AG04450 (cell line): ENCODE data around the gene LIN7B. TPM values are rescaled to one million over a fixed set of nuclear protein-coding genes. Genes with fewer than 3 reads are reported as not detected.

Source experiments
- CTCF ChIA-PET: fragments of 300-600, 350-600 bp; formaldehyde crosslinking; extraction: SDS; loops from one replicate; lab custom pipeline; 2022; ENCODE audit warnings: antibody characterized with exemption, inconsistent platforms; lab: Charles Lee
- POLR2A ChIA-PET: fragments of 350-600 bp; formaldehyde crosslinking; extraction: SDS; loops from one replicate; lab custom pipeline; 2021; ENCODE audit warnings: antibody characterized with exemption, inconsistent platforms; lab: Yijun Ruan, JAX
- DNase-seq: peaks from one replicate; pipeline ENCODE4 v3.0.0-alpha.2; 2011; ENCODE audit warnings: low read depth, low spot score
- H3K27ac ChIP-seq: one replicate; pipeline ENCODE4 v1.5.1; 2012; ENCODE audit warnings: low read depth, low read length, control low read depth
- H3K27me3 ChIP-seq: one replicate; pipeline ENCODE4 v1.6.0; 2012; ENCODE audit warnings: low read length; ENCODE audit not compliant: control insufficient read depth, insufficient read depth
- H3K4me3 ChIP-seq: 2 replicates; pipeline ENCODE4 v1.5.1; 2011; ENCODE audit warnings: mild to moderate bottlenecking, low read depth, low read length, control low read depth
- H3K9me3 ChIP-seq: 2 replicates; pipeline ENCODE4 v1.5.1; 2012; ENCODE audit warnings: low read length; ENCODE audit not compliant: control insufficient read depth, insufficient read depth
- polyA plus RNA-seq: library from polyadenylated mRNA; depleted of rRNA; stranded (reverse); fragments of >200 nt; gene quantifications from 2 replicates; pipeline ENCODE4 v1.2.3, GENCODE V29; 2011
- TF ChIP-seq, protein P1 (sequence below): IDR thresholded peaks from 2 replicates; pipeline ENCODE4 v1.5.1; 2011; ENCODE audit warnings: low read depth, low read length, control low read depth, inconsistent platforms

Gene LIN7B
- polyA plus RNA-seq, 1 experiment: 4.2 TPM

GRCh38 chr19:49129238-49129583, 15.0 kb downstream of the LIN7B start:
- Histone ChIP-seq H3K27ac (no peak overlapping the region), H3K27me3 (peaks cover 5% of the 10 kb centered on the region), H3K9me3 (peaks cover 4% of the 10 kb centered on the region; the same call in 1 of the 2 replicates), H3K4me3 (no peak overlapping the region)
- TF ChIP-seq, protein P1, sequence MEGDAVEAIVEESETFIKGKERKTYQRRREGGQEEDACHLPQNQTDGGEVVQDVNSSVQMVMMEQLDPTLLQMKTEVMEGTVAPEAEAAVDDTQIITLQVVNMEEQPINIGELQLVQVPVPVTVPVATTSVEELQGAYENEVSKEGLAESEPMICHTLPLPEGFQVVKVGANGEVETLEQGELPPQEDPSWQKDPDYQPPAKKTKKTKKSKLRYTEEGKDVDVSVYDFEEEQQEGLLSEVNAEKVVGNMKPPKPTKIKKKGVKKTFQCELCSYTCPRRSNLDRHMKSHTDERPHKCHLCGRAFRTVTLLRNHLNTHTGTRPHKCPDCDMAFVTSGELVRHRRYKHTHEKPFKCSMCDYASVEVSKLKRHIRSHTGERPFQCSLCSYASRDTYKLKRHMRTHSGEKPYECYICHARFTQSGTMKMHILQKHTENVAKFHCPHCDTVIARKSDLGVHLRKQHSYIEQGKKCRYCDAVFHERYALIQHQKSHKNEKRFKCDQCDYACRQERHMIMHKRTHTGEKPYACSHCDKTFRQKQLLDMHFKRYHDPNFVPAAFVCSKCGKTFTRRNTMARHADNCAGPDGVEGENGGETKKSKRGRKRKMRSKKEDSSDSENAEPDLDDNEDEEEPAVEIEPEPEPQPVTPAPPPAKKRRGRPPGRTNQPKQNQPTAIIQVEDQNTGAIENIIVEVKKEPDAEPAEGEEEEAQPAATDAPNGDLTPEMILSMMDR: no peak
- POLR2A ChIA-PET: no interaction called here
- CTCF ChIA-PET: interaction anchor here (0.5 to 2.1 kb wide), 2 partner anchors 10 to 31 kb away, joined by 5 to 7 read pairs; no protein-coding TSS in a partner anchor
- no peak for DNase-seq

GRCh38 chr19:49130325-49130724, 16.2 kb downstream of the LIN7B start:
- Histone ChIP-seq H3K4me3 (no peak overlapping the region), H3K27ac (no peak overlapping the region), H3K9me3 (peaks cover 4% of the 10 kb centered on the region; the same call in 1 of the 2 replicates), H3K27me3 (peaks cover 5% of the 10 kb centered on the region)
- ChIA-PET POLR2A (no interaction called here), CTCF (interaction anchor here (0.6 to 2.1 kb wide), 2 partner anchors 33 to 112 kb away, joined by 5 to 7 read pairs; no protein-coding TSS in a partner anchor)
- TF ChIP-seq, protein P1: no peak
- no peak for DNase-seq

DNA sequence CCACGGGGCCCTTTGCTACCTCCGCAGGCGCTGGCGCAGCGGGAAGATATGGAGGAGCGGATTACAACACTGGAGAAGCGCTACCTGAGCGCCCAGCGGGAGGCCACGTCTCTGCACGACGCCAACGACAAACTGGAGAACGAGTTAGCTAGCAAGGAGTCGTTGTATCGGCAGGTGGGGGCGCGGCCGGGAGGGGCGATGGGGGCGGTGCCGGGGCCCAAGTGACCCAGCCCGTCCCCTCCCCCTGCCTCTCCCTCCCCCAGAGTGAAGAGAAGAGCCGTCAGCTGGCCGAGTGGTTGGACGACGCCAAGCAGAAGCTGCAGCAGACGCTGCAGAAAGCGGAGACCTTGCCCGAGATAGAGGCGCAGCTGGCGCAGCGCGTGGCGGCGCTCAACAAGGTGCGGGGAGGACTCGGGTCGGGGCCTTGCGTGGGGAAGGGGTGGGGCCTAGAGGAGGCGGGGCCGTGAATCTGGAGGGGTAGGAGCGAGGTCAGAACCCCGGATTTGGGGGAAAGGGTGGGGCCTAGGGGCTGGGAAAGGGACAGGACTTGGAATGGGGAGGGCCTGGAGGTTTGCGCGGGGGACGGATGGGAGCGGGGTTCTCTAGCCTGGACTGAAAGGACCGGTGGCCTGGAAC, 18.9 kb downstream of the LIN7B start:
- CTCF ChIA-PET: interaction anchor here (0.6 to 3.0 kb wide), 4 partner anchors 10 to 66 kb away, joined by 3 to 17 read pairs (median 8); no protein-coding TSS in a partner anchor
- Histone ChIP-seq H3K4me3 (peak overlapping the region; percentile 7; the same call in 1 of the 2 replicates), H3K27ac (peak overlapping the region; percentile 11), H3K27me3 (no peaks in the 10 kb centered on the region), H3K9me3 (peaks cover 4% of the 10 kb centered on the region; the same call in 1 of the 2 replicates)
- TF ChIP-seq, protein P1: no peak
- POLR2A ChIA-PET: interaction anchor here (0.7 to 1.1 kb wide), 2 partner anchors 17 to 713 kb away, joined by 4 to 8 read pairs; no protein-coding TSS in a partner anchor
- DNase-seq: no peak

DNA sequence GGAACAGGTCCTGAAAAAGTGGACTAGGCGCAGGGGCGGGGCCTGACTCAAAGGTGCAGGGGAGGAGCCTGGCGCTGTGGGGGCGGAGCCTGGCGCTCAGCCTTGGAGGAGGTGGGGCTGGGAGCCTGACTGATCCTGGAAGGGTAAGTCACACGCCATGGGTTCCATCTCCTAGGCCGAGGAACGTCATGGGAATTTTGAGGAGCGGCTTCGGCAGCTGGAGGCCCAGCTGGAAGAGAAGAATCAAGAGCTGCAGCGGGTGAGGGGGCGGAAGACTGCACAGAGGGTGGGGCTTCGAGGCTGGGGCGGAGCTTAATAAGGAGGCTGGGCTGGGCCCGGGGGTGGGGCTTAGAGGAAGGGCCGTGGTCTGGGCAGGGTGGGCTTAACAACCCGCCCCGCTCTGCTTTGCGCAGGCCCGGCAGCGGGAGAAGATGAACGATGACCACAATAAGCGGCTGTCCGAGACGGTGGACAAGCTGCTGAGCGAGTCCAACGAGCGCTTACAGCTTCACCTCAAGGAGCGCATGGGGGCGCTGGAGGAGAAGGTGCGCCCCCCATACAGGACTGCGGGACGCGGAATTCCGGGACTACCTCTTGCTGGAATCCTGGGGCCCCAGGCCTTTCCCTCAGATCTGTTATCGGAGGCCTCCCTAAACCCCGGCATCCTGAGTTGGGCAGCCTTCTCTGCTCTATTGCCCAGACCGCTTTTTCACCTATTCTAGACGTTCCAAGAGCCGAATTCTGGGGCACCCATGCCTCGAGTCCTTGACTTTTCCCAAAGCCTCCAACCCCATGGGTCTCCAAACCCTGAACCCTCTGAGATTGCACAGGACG, 19.7 kb downstream of the LIN7B start:
- peak overlapping the region; percentile 11 for H3K27ac ChIP-seq
- peaks cover 4% of the 10 kb centered on the region; the same call in 1 of the 2 replicates for H3K9me3 ChIP-seq
- POLR2A ChIA-PET: interaction anchor here (1.1 kb wide), 1 partner anchor 17 kb away, joined by 4 read pairs; no protein-coding TSS in a partner anchor
- peak overlapping the region; percentile 38 for H3K4me3 ChIP-seq
- no peaks in the 10 kb centered on the region for H3K27me3 ChIP-seq
- DNase-seq: no peak
- CTCF ChIA-PET: interaction anchor here (0.6 to 3.0 kb wide), 4 partner anchors 10 to 65 kb away, joined by 3 to 17 read pairs (median 8); no protein-coding TSS in a partner anchor
- TF ChIP-seq, protein P1: peak; percentile 23
